HPDE6-E6E7 (cell line): ENCODE measurements around the gene TOX2.
A peak's percentile ranks its signal among the peaks of the same experiment; 100 is the strongest.

Experiments
- DNase-seq: peaks from one replicate; pipeline ENCODE4 v3.0.0; 2011; ENCODE audit warnings: missing footprints; ENCODE audit errors: extremely low spot score

The TOX2 gene

DNA sequence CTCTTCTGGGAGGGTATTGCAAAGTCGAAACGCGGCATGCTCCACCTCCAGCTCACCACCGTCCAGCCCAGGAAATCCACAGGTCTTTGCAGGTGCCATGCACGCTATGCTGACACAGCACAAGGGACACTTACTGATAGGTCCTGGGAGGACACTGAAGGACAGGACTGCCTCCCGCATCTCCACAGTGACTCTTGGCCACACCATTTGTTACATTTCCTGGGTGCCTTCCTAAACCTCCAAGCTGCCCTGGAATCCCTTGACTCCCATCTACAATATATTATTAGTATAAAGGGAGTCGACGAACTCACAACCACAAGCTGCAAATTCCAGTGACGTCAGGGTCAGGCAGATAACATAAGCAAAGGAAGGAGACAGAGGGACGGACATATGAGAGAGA is 165.4 kb downstream of the TOX2 start:
- no peak for DNase-seq

- peak; percentile 98 for DNase-seq
Observed at GRCh38 chr20:44080646-44081267, 166.1 kb downstream of the TOX2 start.

- no peak for DNase-seq
Observed at GRCh38 chr20:44081476-44081875, 166.8 kb downstream of the TOX2 start.

DNA sequence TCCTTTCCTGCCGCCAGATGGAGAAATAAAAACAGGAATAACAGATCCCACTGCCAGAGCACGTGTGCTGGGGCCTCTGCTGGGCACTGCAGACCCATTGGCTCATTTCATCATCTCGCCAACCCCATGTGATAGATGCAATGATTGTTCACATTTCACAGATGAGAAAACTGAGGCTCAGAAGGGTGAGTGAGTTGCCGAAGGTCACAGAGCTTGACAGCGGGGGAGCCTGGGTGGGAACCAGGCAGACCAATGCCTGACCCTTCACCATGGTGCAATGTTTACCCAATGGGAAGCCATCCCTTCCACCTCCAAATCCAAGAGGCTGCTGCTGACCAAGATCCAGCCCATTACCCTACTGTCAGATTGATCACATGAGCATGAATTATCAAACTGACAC is 167.2 kb downstream of the TOX2 start:
- no peak for DNase-seq

DNA sequence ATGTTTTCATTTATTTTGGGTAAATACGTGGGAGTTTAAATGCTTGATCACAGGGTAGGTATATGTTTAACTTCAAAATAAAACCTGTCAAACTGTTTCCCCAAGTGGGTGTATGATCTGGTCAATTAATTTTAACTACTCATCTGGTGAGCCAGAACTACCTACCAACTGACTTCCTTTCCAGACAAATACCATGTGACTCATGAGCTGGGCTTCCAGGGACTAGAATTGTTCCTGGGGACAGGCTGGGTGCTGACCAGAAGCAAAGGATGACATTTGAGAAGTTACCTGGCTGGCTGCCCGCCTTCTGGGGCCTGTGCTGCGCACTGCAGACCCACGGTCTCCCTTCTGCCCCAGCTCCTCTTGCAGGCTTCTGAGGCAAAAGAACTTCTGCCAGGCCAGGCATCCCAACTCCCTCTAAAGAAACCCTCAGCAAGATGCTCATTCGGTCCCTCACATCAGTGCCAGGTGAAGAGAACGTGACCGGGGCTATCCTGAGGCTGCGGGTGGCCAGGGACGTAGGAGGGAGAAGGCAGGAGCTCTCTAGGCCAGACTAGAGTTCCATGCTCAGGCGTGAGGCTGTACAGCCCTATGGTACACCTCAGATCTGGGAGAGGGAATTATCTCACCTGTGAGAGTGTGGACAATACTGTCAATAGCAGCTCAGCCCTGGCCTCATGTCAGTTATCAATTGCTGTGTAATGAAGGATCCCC is 168.7 kb downstream of the TOX2 start:
- peak; percentile 71 for DNase-seq

DNA sequence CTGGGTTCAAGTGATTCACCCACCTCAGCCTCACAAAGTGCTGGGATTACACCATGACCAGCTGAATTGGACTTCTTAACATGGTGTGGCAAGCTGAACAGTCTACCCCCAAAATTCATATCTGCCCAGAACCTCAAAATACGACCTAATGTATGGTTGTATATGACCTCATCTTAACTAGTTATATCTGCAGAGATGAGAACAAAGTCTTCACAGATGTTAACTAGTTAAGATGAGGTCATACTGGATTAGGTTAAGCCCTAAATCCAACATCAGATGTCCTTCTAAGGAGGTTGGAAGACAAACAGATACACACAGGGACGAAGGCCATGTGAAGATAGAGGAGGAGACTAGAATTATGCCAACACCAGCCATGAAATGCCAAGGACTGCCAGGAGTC is 169.8 kb downstream of the TOX2 start:
- DNase-seq = no peak

DNA sequence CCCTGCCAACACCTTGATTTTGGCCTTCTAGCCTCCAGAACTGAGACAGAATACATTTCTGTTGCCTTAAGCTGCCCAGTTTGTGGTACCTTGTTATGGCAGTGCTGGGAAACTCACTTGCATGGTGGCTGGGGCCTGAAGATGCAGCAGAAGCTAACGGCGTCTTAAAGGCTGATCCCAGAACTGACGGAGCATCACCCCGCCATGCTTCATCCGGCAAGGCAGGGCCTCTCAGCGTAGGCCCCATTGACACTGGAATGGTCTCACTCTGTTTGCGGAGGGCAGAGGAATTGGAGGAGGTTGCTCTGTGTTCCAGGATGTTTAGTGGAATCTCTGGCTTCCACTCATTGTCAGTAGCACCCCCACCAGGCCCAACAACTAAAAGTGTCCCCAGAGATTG is 170.2 kb downstream of the TOX2 start:
- no peak for DNase-seq

- DNase-seq = no peak
Observed at GRCh38 chr20:44085616-44086434, 171.2 kb downstream of the TOX2 start.

DNA sequence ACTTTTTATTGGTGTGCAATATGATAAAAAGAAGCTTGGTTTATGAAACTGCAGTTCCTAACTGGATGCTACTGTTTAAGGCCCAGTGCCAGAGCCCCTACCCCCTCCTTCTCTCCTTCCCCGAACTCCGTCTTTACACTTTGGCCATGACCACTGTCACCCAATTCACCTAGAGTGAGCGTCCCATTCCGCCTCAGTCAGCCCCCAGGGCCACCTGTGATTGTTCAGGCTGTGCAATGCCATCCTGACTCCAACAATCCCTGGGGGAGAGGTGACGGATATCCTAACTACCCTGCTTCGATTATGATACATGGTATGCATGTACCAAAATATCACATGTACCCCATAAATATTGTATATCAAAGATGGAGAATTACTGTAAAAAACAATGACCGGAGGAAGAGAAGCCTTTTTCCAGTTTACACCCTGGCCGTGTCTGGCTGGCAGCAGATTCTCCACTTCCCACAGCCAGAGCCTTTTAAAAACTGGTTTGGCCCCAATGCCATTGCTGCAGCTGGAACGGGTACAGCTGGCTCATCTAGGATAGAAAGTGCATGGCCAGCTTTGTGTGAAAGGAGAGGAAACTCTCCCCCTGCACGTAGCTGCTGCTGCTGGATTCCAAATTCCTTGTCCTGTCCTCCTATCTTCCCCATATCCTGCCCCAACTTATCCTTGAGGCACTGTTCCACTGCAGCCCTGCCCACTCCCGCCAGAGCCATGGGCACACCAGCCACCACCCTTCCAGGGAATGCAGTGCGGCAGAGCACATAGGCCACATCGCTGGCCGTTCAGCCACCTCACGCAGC is 172.6 kb downstream of the TOX2 start:
- DNase-seq = no peak

- DNase-seq = no peak
Observed at GRCh38 chr20:44087857-44088120, 173.1 kb downstream of the TOX2 start.

DNA sequence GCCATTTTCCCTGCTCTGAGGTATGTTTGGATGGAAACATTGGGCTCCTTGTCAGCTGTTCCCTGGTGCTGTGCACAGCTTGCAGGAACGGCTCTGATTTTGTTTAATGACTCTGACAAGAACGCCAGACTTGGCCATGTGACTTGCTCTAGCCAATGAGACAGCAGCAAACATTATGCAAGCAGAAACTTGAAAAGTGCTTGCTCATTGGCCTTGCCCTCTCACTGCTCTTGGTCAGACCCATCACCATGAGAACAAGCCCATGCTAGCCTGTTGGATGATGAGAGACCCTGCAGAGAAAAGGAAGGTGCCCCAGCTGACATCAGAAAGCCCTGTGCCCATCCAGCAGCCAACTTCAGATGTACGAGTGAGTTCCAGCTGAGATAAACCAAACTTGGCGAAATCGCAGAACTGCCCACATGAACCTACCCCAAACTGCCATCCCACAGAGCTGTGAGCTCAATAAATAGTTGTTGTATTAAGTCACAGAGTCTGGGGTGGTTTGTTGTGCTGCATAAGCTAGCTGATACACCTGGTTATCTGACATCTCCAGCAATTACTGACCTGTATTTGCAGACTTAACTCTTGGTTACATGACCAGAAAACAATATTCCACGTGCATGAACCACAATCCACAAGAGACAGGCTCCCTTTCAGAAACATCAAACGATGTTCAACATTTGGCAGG is 175.5 kb downstream of the TOX2 start:
- peak; percentile 82 for DNase-seq

- DNase-seq = no peak
Observed at GRCh38 chr20:44091026-44091425, 176.4 kb downstream of the TOX2 start.

GRCh38 chr20:44092551-44093248 is 178.0 kb downstream of the TOX2 start:
- no peak for DNase-seq

GRCh38 chr20:44093249-44093582 is 178.6 kb downstream of the TOX2 start:
- no peak for DNase-seq

DNA sequence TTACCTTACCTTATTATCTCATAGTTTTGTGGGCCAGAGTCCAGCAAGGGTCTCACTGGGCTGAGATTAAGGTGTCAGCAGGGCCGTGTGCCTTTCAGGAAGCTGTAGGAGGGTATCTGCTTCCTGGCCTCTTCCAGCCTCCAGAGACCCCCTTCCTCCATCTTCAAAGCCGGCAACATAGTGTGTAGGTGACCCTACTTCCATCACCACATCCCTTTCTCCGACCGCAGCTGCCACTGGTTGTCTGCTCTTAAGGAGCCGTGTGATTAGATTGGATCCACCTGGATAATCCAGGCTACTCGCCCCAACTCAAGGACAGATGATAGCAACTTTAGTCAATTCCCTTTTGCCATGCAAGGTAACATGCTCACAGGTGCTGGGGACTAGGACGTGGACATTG is 181.2 kb downstream of the TOX2 start:
- DNase-seq = no peak

GRCh38 chr20:44097521-44098255 is 183.0 kb downstream of the TOX2 start:
- peak; percentile 56 for DNase-seq

- no peak for DNase-seq
Observed at GRCh38 chr20:44098256-44098630, 183.6 kb downstream of the TOX2 start.

- no peak for DNase-seq
Observed at GRCh38 chr20:44098657-44099056, 184.0 kb downstream of the TOX2 start.

- DNase-seq = no peak
Observed at GRCh38 chr20:44099832-44100231, 185.2 kb downstream of the TOX2 start.

DNA sequence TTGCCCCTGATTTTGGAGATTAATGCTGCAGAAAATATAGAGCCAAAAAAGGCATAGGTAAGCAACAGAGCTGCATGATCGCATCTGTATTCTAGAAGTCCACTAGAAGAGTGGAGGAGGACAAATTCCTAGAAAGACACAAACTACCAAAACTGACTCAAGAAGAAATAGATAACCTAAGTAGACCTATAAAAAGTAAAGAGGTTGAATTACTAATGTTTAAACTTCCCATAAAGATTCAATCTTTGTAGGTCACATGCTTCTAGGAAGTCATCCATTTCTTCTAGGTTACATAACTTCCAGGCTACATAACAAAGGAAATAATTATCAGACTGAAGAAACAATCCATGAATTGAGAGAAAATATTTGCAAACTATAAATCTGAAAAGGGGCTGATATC is 187.9 kb downstream of the TOX2 start:
- no peak for DNase-seq
